DLD1 (cell line): ENCODE results near the gene LILRB4.
"Not testable (repeated sequence)": the region's sequence is repeated elsewhere in the genome, so short reads cannot be mapped to it uniquely, and the experiment has no call there.

Experiments
- in situ Hi-C: cut with HindIII; loops from 2 replicates; pipeline ENCODE4 v1.10.0; 2017; ENCODE audit warnings: low sequenced_read_pairs

Gene LILRB4

GRCh38 chr19:54648129-54648528 lies 14.7 kb upstream of the LILRB4 start:
- in situ Hi-C loops = no loop called here

- in situ Hi-C loops = loop anchor here (25.0 kb wide), 1 partner anchor 88 kb away; the partner anchor contains the start of gene LILRA2
These were observed 12.6 kb upstream of the LILRB4 start for GRCh38 chr19:54650108-54650655.

DNA sequence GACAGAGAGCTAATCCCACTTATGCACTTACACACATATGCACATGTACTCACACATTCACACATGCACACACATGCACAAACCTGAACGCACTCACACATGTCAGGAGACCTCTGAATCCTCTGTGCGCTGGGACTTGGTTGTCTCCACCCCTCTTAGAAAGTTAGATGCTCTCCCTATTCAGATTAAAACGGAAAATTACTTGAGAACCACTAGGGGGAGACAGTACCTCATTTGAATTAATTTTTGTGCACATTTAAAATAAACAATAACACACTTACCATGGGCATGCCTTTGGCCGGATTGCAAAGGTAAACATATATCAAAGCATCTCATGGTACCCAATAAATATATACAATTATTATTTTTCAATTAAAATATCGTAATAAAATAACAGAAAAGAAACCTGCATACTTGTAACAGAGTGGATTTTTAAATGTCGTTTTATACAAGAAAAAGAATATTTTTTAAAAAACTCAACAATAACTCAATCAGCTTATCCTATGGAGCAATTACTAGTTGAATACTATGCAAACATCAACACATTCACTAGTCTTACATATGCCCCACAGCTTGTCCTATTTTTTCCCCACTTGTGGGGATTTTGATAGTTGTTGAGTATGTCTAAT lies 9.5 kb upstream of the LILRB4 start:
- in situ Hi-C loops = loop anchor here (25.0 kb wide), 1 partner anchor 91 kb away; the partner anchor contains the start of gene LILRA2

GRCh38 chr19:54654447-54655321 lies 8.1 kb upstream of the LILRB4 start:
- in situ Hi-C loops = loop anchor here (25.0 kb wide), 1 partner anchor 92 kb away; the partner anchor contains the start of gene LILRA2

- in situ Hi-C loops = loop anchor here (25.0 kb wide), 1 partner anchor 97 kb away; the partner anchor contains the start of gene LILRA2
These were observed 3.5 kb upstream of the LILRB4 start for GRCh38 chr19:54659300-54659699.

- in situ Hi-C loops = loop anchor here (25.0 kb wide), 1 partner anchor 98 kb away; the partner anchor contains the start of gene LILRA2
These were observed 2.5 kb upstream of the LILRB4 start for GRCh38 chr19:54660306-54660705.

GRCh38 chr19:54660964-54661363 lies 1.8 kb upstream of the LILRB4 start:
- in situ Hi-C loops = loop anchor here (25.0 kb wide), 1 partner anchor 99 kb away; the partner anchor contains the start of gene LILRA2

DNA sequence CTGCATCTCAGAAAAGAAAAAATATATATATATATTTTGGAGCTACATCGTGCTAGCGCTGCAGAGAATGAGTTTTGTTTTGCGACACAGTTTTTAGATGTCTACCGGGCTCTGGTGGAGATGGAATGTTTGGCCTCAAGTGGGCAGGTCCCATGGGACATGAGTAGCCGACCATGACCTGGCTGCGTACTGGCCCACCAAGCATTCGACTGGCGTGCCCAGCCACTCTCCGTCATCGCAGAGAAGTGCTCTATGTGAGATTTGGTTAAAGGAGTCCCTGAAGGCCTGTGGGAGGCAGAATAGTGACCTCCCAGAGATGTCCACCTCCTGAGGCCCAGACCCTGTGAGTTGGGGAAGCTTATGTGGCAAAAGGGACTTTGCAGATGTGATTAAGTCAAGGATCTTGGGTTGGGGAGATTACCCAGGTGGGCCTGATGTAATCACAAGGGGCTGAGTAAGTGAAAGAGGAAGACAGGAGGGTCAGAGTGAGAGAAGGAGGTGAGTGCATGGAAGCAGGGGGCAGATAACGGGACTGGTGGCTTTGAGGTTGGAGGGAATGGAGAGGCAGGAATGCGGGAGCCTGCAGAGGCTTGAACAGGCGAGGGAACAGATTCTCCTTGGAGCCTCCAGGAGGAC lies 821 bp upstream of the LILRB4 start:
- in situ Hi-C loops = loop anchor here (25.0 kb wide), 1 partner anchor 100 kb away; the partner anchor contains the start of gene LILRA2

DNA sequence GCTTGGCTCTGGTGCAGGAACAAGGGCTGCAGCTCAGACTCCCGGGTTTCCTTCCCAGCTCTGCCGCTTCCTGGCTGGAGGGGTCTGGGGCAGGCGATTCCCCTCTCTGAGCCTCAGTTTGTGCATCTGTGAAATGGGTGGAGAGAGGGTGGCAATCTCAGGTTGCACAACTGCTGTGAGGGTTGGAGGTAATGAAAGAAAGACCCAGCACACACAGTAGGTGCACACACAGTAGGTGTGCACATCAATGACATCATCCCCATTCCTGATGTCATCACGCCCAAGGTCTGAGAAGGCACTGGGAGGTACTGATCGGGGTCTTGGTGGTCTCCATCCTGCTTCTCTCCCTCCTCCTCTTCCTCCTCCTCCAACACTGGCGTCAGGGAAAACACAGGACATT lies 2.7 kb downstream of the LILRB4 start:
- in situ Hi-C loops = loop anchor here (25.0 kb wide), 1 partner anchor 103 kb away; the partner anchor contains the start of gene LILRA2

GRCh38 chr19:54667217-54667616 lies 4.4 kb downstream of the LILRB4 start:
- in situ Hi-C loops = loop anchor here (25.0 kb wide), 1 partner anchor 105 kb away; the partner anchor contains the start of gene LILRA2

DNA sequence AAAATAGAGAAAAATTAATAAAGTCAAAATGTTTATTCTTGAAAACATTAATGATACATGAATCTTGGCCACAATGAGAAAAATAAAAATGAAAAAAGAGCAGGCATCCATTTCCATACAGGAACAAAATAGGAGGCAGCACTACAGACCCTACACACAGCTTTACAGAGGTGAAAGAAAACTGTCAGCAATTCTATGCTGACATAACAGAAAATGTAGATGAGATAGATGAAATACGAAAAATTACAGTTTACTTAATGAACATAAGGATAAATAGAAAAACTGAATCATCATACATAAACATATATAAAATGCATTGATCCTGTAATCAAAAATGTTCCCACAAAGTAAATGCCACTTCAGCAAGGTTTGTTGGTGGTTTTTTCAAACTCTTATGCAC lies 5.6 kb downstream of the LILRB4 start:
- in situ Hi-C loops = loop anchor here (25.0 kb wide), 1 partner anchor 106 kb away; the partner anchor contains the start of gene LILRA2

DNA sequence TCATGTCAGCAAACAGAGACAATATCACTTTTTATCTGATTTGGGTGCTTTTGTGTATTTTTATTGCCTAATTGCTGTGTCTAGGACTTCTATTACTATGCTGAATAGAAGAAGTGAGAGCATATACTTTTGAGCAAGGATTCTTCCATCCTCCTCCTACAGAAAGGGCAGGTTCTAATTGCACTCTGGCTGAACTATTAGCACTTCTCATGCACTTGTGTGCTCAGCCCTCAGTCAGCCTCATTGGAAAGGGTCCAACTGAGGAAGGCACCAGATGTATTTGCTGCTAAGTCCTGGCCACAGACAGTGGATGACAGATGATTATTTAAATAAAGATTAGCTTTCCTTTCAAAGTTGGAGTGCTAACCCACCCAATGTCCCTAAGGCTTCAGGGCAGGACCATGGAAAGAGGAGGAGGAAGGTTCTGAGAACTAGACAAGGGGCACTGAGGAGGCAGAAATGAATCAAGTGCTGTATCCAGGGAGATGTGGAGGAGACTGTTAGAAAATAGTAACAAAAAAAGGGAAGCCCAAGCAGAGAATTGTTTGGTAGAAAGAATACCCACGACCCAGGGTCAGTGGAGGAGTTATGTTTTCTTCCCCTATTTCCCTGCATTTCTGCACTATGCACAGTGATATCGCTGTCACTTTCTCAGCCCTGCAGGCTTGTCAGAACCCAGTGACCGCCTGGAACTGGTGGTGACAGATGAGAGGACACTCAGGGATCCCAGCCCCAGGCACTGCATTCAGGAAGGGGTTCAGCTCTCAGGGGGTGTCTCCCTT lies 8.0 kb downstream of the LILRB4 start:
- in situ Hi-C loops = loop anchor here (25.0 kb wide), 1 partner anchor 108 kb away; the partner anchor contains the start of gene LILRA2

GRCh38 chr19:54673222-54673621 lies 10.4 kb downstream of the LILRB4 start:
- in situ Hi-C loops = loop anchor here (25.0 kb wide), 1 partner anchor 111 kb away; the partner anchor contains the start of gene LILRA2

DNA sequence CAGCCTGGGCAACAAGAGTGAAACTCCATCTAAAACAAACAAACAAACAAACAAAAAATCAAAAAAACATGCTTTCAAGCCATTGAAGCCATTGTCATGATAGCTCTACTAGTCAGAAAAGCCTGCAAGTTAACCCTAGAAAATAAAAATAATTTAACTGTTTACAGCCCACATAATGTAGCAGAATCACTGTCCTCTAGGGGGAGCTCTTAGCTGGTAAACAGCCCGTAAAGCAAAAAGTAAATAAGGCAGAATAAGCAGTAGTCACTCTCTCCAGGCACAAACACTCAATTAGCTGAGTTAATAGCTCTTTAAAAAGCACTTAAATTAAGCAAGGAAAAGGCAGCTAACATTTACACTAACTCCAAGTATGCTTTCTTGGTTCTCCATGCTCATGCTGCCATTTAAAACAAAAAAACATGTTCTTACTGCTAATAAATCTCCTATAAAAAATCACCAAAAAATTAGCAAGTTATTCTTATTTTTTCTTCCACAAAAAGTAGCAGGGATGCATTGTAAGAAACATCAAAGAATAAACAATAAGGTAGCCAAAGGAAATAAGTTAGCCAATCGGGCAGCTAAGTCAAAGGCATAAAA lies 11.3 kb downstream of the LILRB4 start:
- in situ Hi-C loops = loop anchor here (25.0 kb wide), 1 partner anchor 112 kb away; the partner anchor contains the start of gene LILRA2

- in situ Hi-C loops = not testable (repeated sequence)
These were observed 13.5 kb downstream of the LILRB4 start for GRCh38 chr19:54676210-54676834.

- in situ Hi-C loops = no loop called here
These were observed 14.4 kb downstream of the LILRB4 start for GRCh38 chr19:54677217-54677616.

DNA sequence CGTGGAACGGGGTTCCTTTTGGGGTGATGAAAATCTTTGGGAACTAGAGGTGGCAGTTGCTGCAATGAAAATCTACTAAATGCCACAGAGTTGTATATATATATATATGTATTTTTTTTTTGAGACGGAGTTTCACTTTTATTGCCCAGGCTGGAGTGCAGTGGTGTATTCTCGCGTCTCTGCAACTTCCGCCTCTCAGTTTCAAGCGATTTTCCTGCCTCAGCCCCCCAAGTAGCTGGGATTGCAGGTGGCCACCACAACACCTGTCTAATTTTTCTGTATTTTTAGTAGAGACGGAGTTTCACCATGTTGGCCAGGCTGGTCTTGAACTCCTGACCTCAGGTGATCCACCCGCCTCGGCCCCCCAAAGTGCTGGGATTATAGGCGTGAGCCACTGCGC lies 18.8 kb downstream of the LILRB4 start:
- in situ Hi-C loops = not testable (repeated sequence)

DNA sequence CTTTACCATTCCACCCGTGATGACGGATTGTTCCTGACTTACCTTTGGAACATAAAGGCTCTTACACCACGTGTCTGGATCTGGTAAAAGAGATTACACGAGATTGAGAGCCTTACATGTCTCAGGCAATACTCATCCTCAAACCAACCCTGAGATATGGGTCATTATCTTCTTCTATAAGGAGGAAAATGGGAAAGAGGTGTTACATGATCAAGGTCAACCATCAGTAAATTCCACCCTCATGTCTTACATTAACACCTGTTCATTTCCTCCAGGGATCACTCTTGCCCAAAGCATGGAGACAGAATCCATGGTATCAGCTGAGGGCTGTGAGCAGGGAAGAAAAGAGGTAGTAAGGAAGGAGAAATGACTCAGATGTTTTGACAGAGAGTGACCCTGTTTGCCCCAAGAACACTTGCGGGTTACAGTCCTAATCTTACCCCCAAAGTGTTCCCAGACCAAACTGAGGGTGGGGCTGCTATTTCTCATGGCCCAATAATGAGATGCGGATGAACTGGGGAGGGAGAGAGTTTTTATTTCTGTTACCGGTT lies 19.6 kb downstream of the LILRB4 start:
- in situ Hi-C loops = no loop called here
